Measurements from ENCODE around the gene GSTT4. TPM values are rescaled to one million over a fixed set of nuclear protein-coding genes. Genes with fewer than 3 reads are reported as not detected.
"Not testable (repeated sequence)": the region's sequence is repeated elsewhere in the genome, so short reads cannot be mapped to it uniquely, and the experiment has no call there.

Gene GSTT4
- total RNA-seq, 1 experiment from 2014 or later: not detected

- no peaks in the 10 kb centered on the region for H4K20me1 ChIP-seq (ENCODE audit: control insufficient read depth, insufficient read depth, insufficient read length)
- no peak overlapping the region for H2BK5ac ChIP-seq (ENCODE audit: insufficient read length, low read length)
- H4K5ac ChIP-seq (ENCODE audit: insufficient read length, low read depth, low read length): no peak overlapping the region
- no peak overlapping the region for H3K14ac ChIP-seq (ENCODE audit: insufficient read depth, low read length)
- H3K4me1 ChIP-seq (ENCODE audit: insufficient read depth, low read length): no peaks in the 10 kb centered on the region
- no peak overlapping the region for H3K9ac ChIP-seq (ENCODE audit: extremely low read depth, insufficient read length, low read length)
- no peak overlapping the region for H3K4me2 ChIP-seq (ENCODE audit: insufficient read depth, insufficient read length, low read length)
- H3K18ac ChIP-seq (ENCODE audit: insufficient read length, low read depth, low read length): no peak overlapping the region
- Mint-ChIP-seq H3K4me3 (no peak overlapping the region), H3K36me3 (ENCODE audit: insufficient read depth in 1 of 3, low read depth in 3 of 3) (peaks cover 24 to 66% (median 47%) of the 10 kb centered on the region in 3 experiments; a peak in 6 of 7 replicates), H3K27me3 (ENCODE audit: low read depth) (no peaks in the 10 kb centered on the region), H3K9me3 (no peaks in the 10 kb centered on the region), H3K27ac (peak overlapping the region in 1 of 3 experiments; percentile 26; a peak in 1 of 7 replicates), H3K4me1 (peaks cover 0 to 13% of the 10 kb centered on the region in 2 experiments; a peak in 2 of 4 replicates)
- no peak overlapping the region for H2AK5ac ChIP-seq (ENCODE audit: insufficient read length, low read length)
- H3K56ac ChIP-seq (ENCODE audit: insufficient read length, low read depth, low read length): no peak overlapping the region
- no peak overlapping the region for H4K91ac ChIP-seq (ENCODE audit: insufficient read length, low read depth, low read length)
- no peak overlapping the region for H3T11ph ChIP-seq (ENCODE audit: low read length)
- H2BK12ac ChIP-seq (ENCODE audit: insufficient read length, low read depth, low read length): no peak overlapping the region
- no peak overlapping the region for H3K27ac ChIP-seq (ENCODE audit: insufficient read length, low read depth, low read length)
- H3K4ac ChIP-seq (ENCODE audit: low read depth, low read length): no peak overlapping the region
- no peaks in the 10 kb centered on the region for H3K27me3 ChIP-seq (ENCODE audit: insufficient read depth, low read length)
- H3K23me2 ChIP-seq (ENCODE audit: insufficient read length, low read depth, low read length, poor library complexity, severe bottlenecking): no peaks in the 10 kb centered on the region
- H2AFZ ChIP-seq (ENCODE audit: low read length): no peak overlapping the region
- H4K8ac ChIP-seq (replicated peaks; ENCODE audit: insufficient read length, low read depth, low read length): no peak overlapping the region
- no peak overlapping the region for H3K23ac ChIP-seq (ENCODE audit: insufficient read length, low read depth, low read length)
- H2BK20ac ChIP-seq (ENCODE audit: low read depth, low read length, poor library complexity, severe bottlenecking): no peak overlapping the region
- no peaks in the 10 kb centered on the region for H3K79me1 ChIP-seq (ENCODE audit: insufficient read depth, low read depth, low read length, poor library complexity, severe bottlenecking)
- TF ChIP-seq, protein P1, sequence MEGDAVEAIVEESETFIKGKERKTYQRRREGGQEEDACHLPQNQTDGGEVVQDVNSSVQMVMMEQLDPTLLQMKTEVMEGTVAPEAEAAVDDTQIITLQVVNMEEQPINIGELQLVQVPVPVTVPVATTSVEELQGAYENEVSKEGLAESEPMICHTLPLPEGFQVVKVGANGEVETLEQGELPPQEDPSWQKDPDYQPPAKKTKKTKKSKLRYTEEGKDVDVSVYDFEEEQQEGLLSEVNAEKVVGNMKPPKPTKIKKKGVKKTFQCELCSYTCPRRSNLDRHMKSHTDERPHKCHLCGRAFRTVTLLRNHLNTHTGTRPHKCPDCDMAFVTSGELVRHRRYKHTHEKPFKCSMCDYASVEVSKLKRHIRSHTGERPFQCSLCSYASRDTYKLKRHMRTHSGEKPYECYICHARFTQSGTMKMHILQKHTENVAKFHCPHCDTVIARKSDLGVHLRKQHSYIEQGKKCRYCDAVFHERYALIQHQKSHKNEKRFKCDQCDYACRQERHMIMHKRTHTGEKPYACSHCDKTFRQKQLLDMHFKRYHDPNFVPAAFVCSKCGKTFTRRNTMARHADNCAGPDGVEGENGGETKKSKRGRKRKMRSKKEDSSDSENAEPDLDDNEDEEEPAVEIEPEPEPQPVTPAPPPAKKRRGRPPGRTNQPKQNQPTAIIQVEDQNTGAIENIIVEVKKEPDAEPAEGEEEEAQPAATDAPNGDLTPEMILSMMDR (conservative IDR thresholded peaks at IDR 0.05): no peak
- DNase-seq: no peak
- H2BK15ac ChIP-seq (ENCODE audit: low read depth, low read length): no peak overlapping the region
- WGBS (ENCODE audit: extremely low coverage, insufficient read length, low lambda C conversion rate): no CpG with 5 or more reads among the region's 4 CpGs
- H3K79me2 ChIP-seq (ENCODE audit: insufficient read depth, low read length): no peaks in the 10 kb centered on the region
- no peaks in the 10 kb centered on the region for H3K9me3 ChIP-seq (ENCODE audit: control insufficient read depth, low read depth, low read length)
- H2BK120ac ChIP-seq (ENCODE audit: low read depth, low read length, poor library complexity, severe bottlenecking): no peak overlapping the region
These were observed 38.7 kb upstream of the GSTT4 start for GRCh38 chr22:24043958-24044357.

DNA sequence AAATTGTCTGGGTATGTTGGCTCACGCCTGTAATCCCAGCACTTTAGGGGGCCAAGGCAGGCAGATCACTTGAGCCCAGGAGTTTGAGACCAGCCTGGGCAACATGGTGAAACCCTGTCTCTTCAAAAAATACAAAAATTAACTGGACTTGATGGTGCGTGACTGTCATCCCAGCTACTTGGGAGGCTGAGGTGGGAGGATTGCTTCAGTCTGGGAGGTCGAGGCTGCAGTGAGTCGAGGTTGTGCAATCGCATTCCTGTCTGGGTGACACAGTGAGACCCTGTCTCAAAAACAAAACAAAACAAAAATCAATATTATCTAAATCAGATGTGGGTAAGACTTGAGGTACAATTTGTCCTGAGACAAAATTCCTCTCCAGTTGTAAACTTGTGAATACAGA lies 38.2 kb upstream of the GSTT4 start:
- H3K4me2 ChIP-seq (ENCODE audit: insufficient read depth, insufficient read length, low read length); H3K4me3 Mint-ChIP-seq; DNase-seq; H3K27me3 ChIP-seq (ENCODE audit: insufficient read depth, low read length); H2BK20ac ChIP-seq (ENCODE audit: low read depth, low read length, poor library complexity, severe bottlenecking); H4K91ac ChIP-seq (ENCODE audit: insufficient read length, low read depth, low read length); H3T11ph ChIP-seq (ENCODE audit: low read length); H2BK15ac ChIP-seq (ENCODE audit: low read depth, low read length); H4K20me1 ChIP-seq (ENCODE audit: control insufficient read depth, insufficient read depth, insufficient read length); H3K4ac ChIP-seq (ENCODE audit: low read depth, low read length); H3K18ac ChIP-seq (ENCODE audit: insufficient read length, low read depth, low read length); H2BK120ac ChIP-seq (ENCODE audit: low read depth, low read length, poor library complexity, severe bottlenecking); H3K9me3 Mint-ChIP-seq; H2AFZ ChIP-seq (ENCODE audit: low read length); H3K9me3 ChIP-seq (ENCODE audit: control insufficient read depth, low read depth, low read length); H3K79me1 ChIP-seq (ENCODE audit: insufficient read depth, low read depth, low read length, poor library complexity, severe bottlenecking); H3K4me1 ChIP-seq (ENCODE audit: insufficient read depth, low read length); H4K8ac ChIP-seq (replicated peaks; ENCODE audit: insufficient read length, low read depth, low read length); H3K27me3 Mint-ChIP-seq (ENCODE audit: low read depth); H3K9ac ChIP-seq (ENCODE audit: extremely low read depth, insufficient read length, low read length); H3K79me2 ChIP-seq (ENCODE audit: insufficient read depth, low read length); H3K27ac ChIP-seq (ENCODE audit: insufficient read length, low read depth, low read length); H2BK12ac ChIP-seq (ENCODE audit: insufficient read length, low read depth, low read length); H3K23ac ChIP-seq (ENCODE audit: insufficient read length, low read depth, low read length); H4K5ac ChIP-seq (ENCODE audit: insufficient read length, low read depth, low read length); H3K14ac ChIP-seq (ENCODE audit: insufficient read depth, low read length); H2BK5ac ChIP-seq (ENCODE audit: insufficient read length, low read length); H3K56ac ChIP-seq (ENCODE audit: insufficient read length, low read depth, low read length); H2AK5ac ChIP-seq (ENCODE audit: insufficient read length, low read length); H3K23me2 ChIP-seq (ENCODE audit: insufficient read length, low read depth, low read length, poor library complexity, severe bottlenecking): not testable (repeated sequence)
- peaks cover 23 to 67% (median 49%) of the 10 kb centered on the region in 3 experiments; a peak in 6 of 7 replicates for H3K36me3 Mint-ChIP-seq (ENCODE audit: insufficient read depth in 1 of 3, low read depth in 3 of 3)
- WGBS (ENCODE audit: extremely low coverage, insufficient read length, low lambda C conversion rate): no CpG with 5 or more reads among the region's 5 CpGs
- peaks cover 0 to 13% of the 10 kb centered on the region in 2 experiments; a peak in 2 of 4 replicates for H3K4me1 Mint-ChIP-seq
- H3K27ac Mint-ChIP-seq: peak overlapping the region in 1 of 3 experiments; percentile 75; a peak in 1 of 7 replicates
